Loucy (cell line): ENCODE measurements around the gene CASZ1.

ENCODE experiments used
- CTCF ChIP-seq: fragments of 200-600 bp; sonication (generic); conservative IDR thresholded peaks from 2 replicates; pipeline ENCODE4 v1.5.1; 2014; ENCODE audit warnings: mild to moderate bottlenecking, antibody characterized with exemption, low read length
- EZH2phosphoT487 ChIP-seq: fragments of 200-600 bp; IDR thresholded peaks from 2 replicates; pipeline ENCODE4 v1.6.1; 2018; ENCODE audit warnings: antibody characterized with exemption, mild to moderate bottlenecking, moderate library complexity, borderline replicate concordance

GRCh38 chr1:10829965-10830515, 33.6 kb upstream of the CASZ1 start:
- TF ChIP-seq CTCF (no peak), EZH2phosphoT487 (no peak)
